HG03060 (cell line): ENCODE results near the gene PLPP1.
"Not testable (repeated sequence)": the region's sequence is repeated elsewhere in the genome, so short reads cannot be mapped to it uniquely, and the experiment has no call there.

Source experiments
- ATAC-seq: cut with Tn5 transposase; IDR thresholded peaks from one replicate; pipeline ENCODE4 v1.9.1; 2021; ENCODE audit warnings: low read depth, moderate number of reproducible peaks; ENCODE audit not compliant: unreplicated experiment

PLPP1 gene

GRCh38 chr5:55547781-55548180 is 13.0 kb upstream of the PLPP1 start:
- no peak for ATAC-seq

GRCh38 chr5:55546947-55547346 is 12.2 kb upstream of the PLPP1 start:
- no peak for ATAC-seq

- no peak for ATAC-seq
These were observed 9.6 kb upstream of the PLPP1 start for GRCh38 chr5:55544341-55544740.

- ATAC-seq = no peak
These were observed 6.4 kb upstream of the PLPP1 start for GRCh38 chr5:55541056-55541635.

- no peak for ATAC-seq
These were observed 5.8 kb upstream of the PLPP1 start for GRCh38 chr5:55540525-55540924.

GRCh38 chr5:55540024-55540423 is 5.3 kb upstream of the PLPP1 start:
- ATAC-seq = no peak

GRCh38 chr5:55538661-55539060 is 3.9 kb upstream of the PLPP1 start:
- ATAC-seq = peak; percentile 28

GRCh38 chr5:55537315-55537714 is 2.6 kb upstream of the PLPP1 start:
- ATAC-seq = not testable (repeated sequence)

GRCh38 chr5:55535199-55535905 is 588 bp upstream of the PLPP1 start:
- ATAC-seq = peak; percentile 7

GRCh38 chr5:55533521-55534435 is 986 bp downstream of the PLPP1 start:
- peak; percentile 27 for ATAC-seq

- ATAC-seq = no peak
These were observed 4.1 kb downstream of the PLPP1 start for GRCh38 chr5:55530669-55531068.

- ATAC-seq = no peak
These were observed 9.9 kb downstream of the PLPP1 start for GRCh38 chr5:55524816-55525215.

GRCh38 chr5:55523293-55523692 is 11.5 kb downstream of the PLPP1 start:
- ATAC-seq = no peak

- no peak for ATAC-seq
These were observed 12.9 kb downstream of the PLPP1 start for GRCh38 chr5:55521881-55522280.

- no peak for ATAC-seq
These were observed 14.5 kb downstream of the PLPP1 start for GRCh38 chr5:55520117-55520839.

GRCh38 chr5:55518831-55519390 is 15.9 kb downstream of the PLPP1 start:
- no peak for ATAC-seq

- no peak for ATAC-seq
These were observed 17.0 kb downstream of the PLPP1 start for GRCh38 chr5:55517804-55518203.

- ATAC-seq = no peak
These were observed 23.8 kb downstream of the PLPP1 start for GRCh38 chr5:55511010-55511409.

- ATAC-seq = no peak
These were observed 24.3 kb downstream of the PLPP1 start for GRCh38 chr5:55510523-55510880.

- ATAC-seq = no peak
These were observed 24.8 kb downstream of the PLPP1 start for GRCh38 chr5:55509796-55510522.
